Liver (tissue), 9 donors: ENCODE measurements around the gene FGG. TPM values are rescaled to one million over a fixed set of nuclear protein-coding genes. Genes with fewer than 3 reads are reported as not detected.

Source experiments
- DNase-seq: peaks from one replicate; pipeline ENCODE4 v3.0.0-alpha.2; 2017; ENCODE audit warnings: low spot score
- H3K27ac ChIP-seq, 2 donors: one replicate each; pipeline ENCODE4 v1.7.0; 2013; ENCODE audit warnings: inconsistent platforms in 2 of 2, low read length in 2 of 2, control low read depth in 1 of 2, low read depth in 1 of 2, mild to moderate bottlenecking in 1 of 2
- H3K27me3 ChIP-seq, 4 donors: one replicate each; pipeline versions ENCODE4 v1.6.1 to v1.7.0; 2013; ENCODE audit warnings: low read length in 3 of 4, inconsistent platforms in 1 of 4, mild to moderate bottlenecking in 1 of 4, moderate library complexity in 1 of 4; ENCODE audit not compliant: control insufficient read depth in 4 of 4, insufficient read depth in 4 of 4
- H3K36me3 ChIP-seq, 4 donors: one replicate each; pipeline versions ENCODE4 v1.6.1 to v1.7.0; 2013; ENCODE audit warnings: low read length in 3 of 4, mild to moderate bottlenecking in 3 of 4, low read depth in 1 of 4, moderate library complexity in 1 of 4; ENCODE audit not compliant: control insufficient read depth in 4 of 4, insufficient read depth in 3 of 4
- H3K4me1 ChIP-seq, 4 donors: one replicate each; pipeline versions ENCODE4 v1.6.1 to v1.7.0; 2013; ENCODE audit warnings: low read length in 3 of 4, mild to moderate bottlenecking in 3 of 4, moderate library complexity in 1 of 4; ENCODE audit not compliant: control insufficient read depth in 4 of 4, insufficient read depth in 4 of 4
- H3K4me3 ChIP-seq, 3 donors: one replicate each; pipeline versions ENCODE4 v1.6.1 to v1.7.0; 2013; ENCODE audit warnings: low read length in 3 of 3, control low read depth in 1 of 3, low read depth in 1 of 3, mild to moderate bottlenecking in 1 of 3
- H3K9ac ChIP-seq, 2 donors: one replicate each; pipeline ENCODE4 v1.7.0; 2013; ENCODE audit warnings: low read length in 2 of 2, mild to moderate bottlenecking in 2 of 2, moderate library complexity in 2 of 2, control low read depth in 1 of 2, low read depth in 1 of 2
- H3K9me3 ChIP-seq, 4 donors: one replicate each; pipeline versions ENCODE4 v1.6.1 to v1.7.0; 2013; ENCODE audit warnings: low read length in 3 of 4; ENCODE audit not compliant: control insufficient read depth in 4 of 4
- EGR1 ChIP-seq, 2 donors: IDR thresholded peaks; 2 replicates each; pipeline ENCODE4 v1.6.1; 2016 to 2018; ENCODE audit warnings: antibody characterized with exemption in 2 of 2, low read depth in 2 of 2
- FOXA2 ChIP-seq: IDR thresholded peaks from 2 replicates; pipeline ENCODE4 v1.6.1; 2016; ENCODE audit warnings: antibody characterized with exemption
- HNF4G ChIP-seq: IDR thresholded peaks from 2 replicates; pipeline ENCODE4 v1.6.1; 2016; ENCODE audit warnings: antibody characterized with exemption
- WGBS: extraction: QIAGEN DNeasy Blood & Tissue Kit; methylation state at CpG from one replicate; pipeline ENCODE4 v1.1.7; 2013; 5-methylcytosine and 5-hydroxymethylcytosine counted together
- polyA plus RNA-seq, 2 donors: library from polyadenylated mRNA; stranded (reverse) in 1 of 2; unstranded in 1 of 2; fragments of 200-250 nt in 1 of 2; fragments of >200 nt in 1 of 2; fragmentation: Nextera tagmentation in 1 of 2; extraction: Ambion mirVana in 1 of 2; gene quantifications; one replicate each; pipeline versions ENCODE4 v1.2.1 to v1.2.3, GENCODE V29; 2013 to 2015
- total RNA-seq, 2 donors: library from RNA; depleted of rRNA; stranded (reverse); fragments of >200 nt; gene quantifications; one replicate each; pipeline ENCODE4 v1.2.3, GENCODE V29; 2014
- donor health status: healthy.
- donor health status: healthy.
- donor health status: healthy.
- donor health status: healthy.
- donor health status: healthy.

FGG gene
- total and polyA plus RNA-seq, 4 donors, result 7,404 to 20,700 (median 15,071) TPM

DNA sequence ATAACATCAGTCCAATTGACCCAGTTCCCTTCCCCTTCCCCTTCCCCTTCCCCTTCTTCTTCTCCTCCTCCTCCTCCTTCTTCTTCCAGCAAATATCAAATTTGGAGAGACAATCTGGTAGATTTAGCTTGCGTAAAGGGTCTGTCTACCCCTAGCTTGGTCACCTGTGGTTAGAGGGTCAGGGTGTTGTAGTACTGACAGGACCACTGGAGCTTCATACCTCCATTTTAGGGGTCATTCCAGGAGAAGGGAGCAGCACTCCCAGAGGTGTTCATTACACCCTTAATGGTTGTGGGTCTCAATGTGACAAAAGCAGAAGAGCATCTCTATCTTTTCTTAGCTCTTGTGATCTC lies 53.3 kb downstream of the FGG start:
- Histone ChIP-seq H3K9ac (no peak overlapping the region), H3K27ac (peak overlapping the region; percentile 76 to 87), H3K4me3 (peak overlapping the region in 1 of 3 donors; percentile 66), H3K27me3 (no peaks in the 10 kb centered on the region), H3K36me3 (no peaks in the 10 kb centered on the region), H3K4me1 (peaks cover 2 to 27% (median 11%) of the 10 kb centered on the region in 4 donors), H3K9me3 (no peaks in the 10 kb centered on the region)
- whole genome bisulfite sequencing, result 73% methylated on average over 1 of the region's 1 CpG
- TF ChIP-seq HNF4G (no peak), FOXA2 (no peak), EGR1 (IDR thresholded peaks at IDR 0.05; ENCODE audit: low read depth in 2 of 2) (no peak)
- DNase-seq, result no peak

Other genes with a start within 250 kb of the FGG start
- under 1 TPM; 0.09 to 0.50 TPM for gene DCHS2, start 120.9 kb downstream of the FGG start, total RNA-seq
- under 1 TPM in 1 of 2 donors, not detected in 1; 0.07 TPM for gene DCHS2, start 120.9 kb downstream of the FGG start, polyA plus RNA-seq
- 10 to 100 TPM; 28.4 to 51.5 TPM for gene PLRG1, start 62.3 kb downstream of the FGG start, total RNA-seq
- gene PLRG1, start 62.3 kb downstream of the FGG start, polyA plus RNA-seq, result 10 to 100 TPM; 27.2 to 31.3 TPM
- gene FGB, start 49.6 kb downstream of the FGG start, total RNA-seq, result over 10,000 TPM; 11,744 to 21,431 TPM
- gene FGB, start 49.6 kb downstream of the FGG start, polyA plus RNA-seq, result over 10,000 TPM; 11,318 to 19,021 TPM
- gene FGA, start 21.9 kb downstream of the FGG start, total RNA-seq, result over 10,000 TPM; 12,179 to 25,210 TPM
- over 10,000 TPM in 1 of 2 donors, 1,000 to 10,000 TPM in 1; 8,747 to 16,618 TPM for gene FGA, start 21.9 kb downstream of the FGG start, polyA plus RNA-seq
- 1 to 10 TPM; 2.6 to 4.4 TPM for gene LRAT, start 131.3 kb upstream of the FGG start, total RNA-seq
- 1 to 10 TPM; 1.0 to 6.3 TPM for gene LRAT, start 131.3 kb upstream of the FGG start, polyA plus RNA-seq
- under 1 TPM in 1 of 2 donors, not detected in 1; 0.08 TPM for gene RBM46, start 168.6 kb upstream of the FGG start, total RNA-seq
- under 1 TPM; 0.03 to 0.24 TPM for gene RBM46, start 168.6 kb upstream of the FGG start, polyA plus RNA-seq